MM.1S (cell line): ENCODE data around the gene SNTG2.

Source experiments
- DNase-seq: peaks from one replicate; pipeline ENCODE4 v3.0.0-alpha.2; 2015
- H2AFZ ChIP-seq: fragments of 300-600 bp; sonication (generic); 2 replicates; pipeline ENCODE4 v1.6.0; 2016; ENCODE audit warnings: antibody characterized with exemption, low read length
- H3F3A ChIP-seq: fragments of 300-600 bp; sonication (generic); 2 replicates; pipeline ENCODE4 v1.6.1; 2016; ENCODE audit warnings: mild to moderate bottlenecking, antibody characterized with exemption, low read length, moderate library complexity, mixed read lengths; ENCODE audit not compliant: insufficient read depth
- H3K27ac ChIP-seq: fragments of 300-600 bp; sonication (generic); 2 replicates; pipeline ENCODE4 v1.5.1; 2016; ENCODE audit warnings: mild to moderate bottlenecking, low read length
- H3K27me3 ChIP-seq: fragments of 300-600 bp; sonication (generic); replicated peaks from 2 replicates; pipeline ENCODE4 v1.6.0; 2016; ENCODE audit warnings: low read length; ENCODE audit not compliant: insufficient read depth
- H3K36me3 ChIP-seq: fragments of 300-600 bp; sonication (generic); replicated peaks from 2 replicates; pipeline ENCODE4 v1.6.1; 2016; ENCODE audit warnings: mild to moderate bottlenecking, low read length, mixed read lengths; ENCODE audit not compliant: insufficient read depth
- H3K4me1 ChIP-seq: fragments of 300-600 bp; sonication (generic); 2 replicates; pipeline ENCODE4 v1.6.1; 2016; ENCODE audit warnings: low read length, mixed read lengths
- H3K4me2 ChIP-seq: fragments of 300-600 bp; sonication (generic); 2 replicates; pipeline ENCODE4 v1.6.0; 2016; ENCODE audit warnings: low read depth, low read length
- H3K4me3 ChIP-seq: fragments of 300-600 bp; sonication (generic); 2 replicates; pipeline ENCODE4 v1.5.1; 2016; ENCODE audit warnings: low read length, mixed read lengths
- H3K79me2 ChIP-seq: fragments of 300-600 bp; sonication (generic); 2 replicates; pipeline ENCODE4 v1.6.1; 2016; ENCODE audit warnings: mixed run types, low read length, mixed read lengths
- H3K9ac ChIP-seq: fragments of 300-600 bp; sonication (generic); 2 replicates; pipeline ENCODE4 v1.6.1; 2016; ENCODE audit warnings: low read length, mixed read lengths
- H3K9me2 ChIP-seq: fragments of 300-600 bp; sonication (generic); replicated peaks from 2 replicates; pipeline ENCODE4 v1.6.1; 2016; ENCODE audit warnings: mild to moderate bottlenecking, low read length, mixed read lengths; ENCODE audit not compliant: insufficient read depth
- H3K9me3 ChIP-seq: fragments of 300-600 bp; sonication (generic); replicated peaks from 2 replicates; pipeline ENCODE4 v1.6.1; 2016; ENCODE audit warnings: mild to moderate bottlenecking, low read length, mixed read lengths; ENCODE audit not compliant: insufficient read depth
- H4K20me1 ChIP-seq: fragments of 300-600 bp; sonication (generic); 2 replicates; pipeline ENCODE4 v1.6.1; 2016; ENCODE audit warnings: mild to moderate bottlenecking, low read length, moderate library complexity, mixed read lengths; ENCODE audit not compliant: insufficient read depth
- CTCF ChIP-seq: fragments of 300-600 bp; sonication (generic); IDR thresholded peaks from 2 replicates; pipeline ENCODE4 v1.5.1; 2016; ENCODE audit warnings: antibody characterized with exemption, low read length, mixed read lengths
- EZH2 ChIP-seq: fragments of 300-600 bp; sonication (generic); optimal IDR thresholded peaks from 2 replicates; pipeline ENCODE3; 2017; ENCODE audit warnings: low read depth, mild to moderate bottlenecking, antibody characterized with exemption, low read length, mixed read lengths
- EZH2phosphoT487 ChIP-seq: fragments of 300-600 bp; sonication (generic); IDR thresholded peaks from 2 replicates; pipeline ENCODE4 v1.6.1; 2018; ENCODE audit warnings: antibody characterized with exemption, low read length

SNTG2 gene

GRCh38 chr2:1157107-1157506 is 206.5 kb downstream of the SNTG2 start:
- Histone ChIP-seq H3K27ac (no peak overlapping the region), H3K79me2 (no peaks in the 10 kb centered on the region), H2AFZ (no peak overlapping the region), H3K36me3 (no peaks in the 10 kb centered on the region), H3K4me2 (no peak overlapping the region), H3K9me3 (no peaks in the 10 kb centered on the region), H3K9me2 (no peaks in the 10 kb centered on the region), H3F3A (no peaks in the 10 kb centered on the region), H4K20me1 (no peaks in the 10 kb centered on the region), H3K4me3 (no peak overlapping the region), H3K27me3 (no peaks in the 10 kb centered on the region), H3K4me1 (no peaks in the 10 kb centered on the region), H3K9ac (no peak overlapping the region)
- DNase-seq: no peak
- TF ChIP-seq EZH2: no peak
- TF ChIP-seq CTCF: no peak
- no peak for TF ChIP-seq EZH2phosphoT487

GRCh38 chr2:1159013-1159412 is 208.4 kb downstream of the SNTG2 start:
- no peaks in the 10 kb centered on the region for H4K20me1 ChIP-seq
- TF ChIP-seq EZH2phosphoT487: no peak
- no peak for TF ChIP-seq CTCF
- no peak for TF ChIP-seq EZH2
- H3K9me2 ChIP-seq: no peaks in the 10 kb centered on the region
- no peaks in the 10 kb centered on the region for H3K27me3 ChIP-seq
- H3F3A ChIP-seq: no peaks in the 10 kb centered on the region
- no peaks in the 10 kb centered on the region for H3K4me1 ChIP-seq
- H3K79me2 ChIP-seq: no peaks in the 10 kb centered on the region
- H3K4me2 ChIP-seq: no peak overlapping the region
- H3K9ac ChIP-seq: no peak overlapping the region
- H3K9me3 ChIP-seq: no peaks in the 10 kb centered on the region
- no peak overlapping the region for H3K4me3 ChIP-seq
- H3K36me3 ChIP-seq: no peaks in the 10 kb centered on the region
- no peak for DNase-seq
- no peak overlapping the region for H3K27ac ChIP-seq
- no peak overlapping the region for H2AFZ ChIP-seq

GRCh38 chr2:1162246-1162645 is 211.6 kb downstream of the SNTG2 start:
- no peak overlapping the region for H3K4me2 ChIP-seq

More at GRCh38 chr2:1162246-1162645, 211.6 kb downstream of the SNTG2 start:
- no peaks in the 10 kb centered on the region for H3K9me3 ChIP-seq
- no peak overlapping the region for H3K27ac ChIP-seq
- no peaks in the 10 kb centered on the region for H3K9me2 ChIP-seq
- H3K9ac ChIP-seq: no peak overlapping the region
- H3K27me3 ChIP-seq: no peaks in the 10 kb centered on the region
- H3K4me1 ChIP-seq: no peaks in the 10 kb centered on the region
- no peak overlapping the region for H2AFZ ChIP-seq
- DNase-seq: no peak
- H3K4me3 ChIP-seq: no peak overlapping the region
- H3F3A ChIP-seq: no peaks in the 10 kb centered on the region
- no peaks in the 10 kb centered on the region for H3K79me2 ChIP-seq
- no peak for TF ChIP-seq EZH2
- no peak for TF ChIP-seq EZH2phosphoT487
- no peak for TF ChIP-seq CTCF
- no peaks in the 10 kb centered on the region for H4K20me1 ChIP-seq
- H3K36me3 ChIP-seq: no peaks in the 10 kb centered on the region
